HG03575 (cell line): ENCODE results near the gene TAF3.

Experiments used
- ATAC-seq: cut with Tn5 transposase; IDR thresholded peaks from one replicate; pipeline ENCODE4 v1.9.1; 2021; ENCODE audit not compliant: unreplicated experiment, insufficient number of reproducible peaks, low FRiP score; ENCODE audit errors: extremely low read depth

TAF3 gene

DNA sequence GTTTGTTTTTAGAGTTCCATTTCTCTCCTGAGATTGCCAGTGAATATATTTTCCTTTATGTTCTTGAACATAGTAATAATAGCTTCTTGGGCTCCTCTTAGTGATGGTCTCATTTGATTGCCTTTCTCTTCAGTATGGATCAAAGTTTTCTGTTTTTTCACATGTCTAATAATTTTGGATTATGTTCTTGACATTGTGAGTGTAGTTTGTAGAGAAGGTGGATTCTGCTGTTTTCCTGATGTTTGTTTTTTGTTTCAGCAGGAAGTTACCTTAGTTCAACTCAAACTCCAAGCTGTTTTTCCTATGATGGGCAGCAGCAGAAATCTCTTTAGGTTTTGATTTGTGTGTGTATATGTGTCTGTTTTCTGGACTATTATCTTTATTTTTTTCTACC, 43.8 kb downstream of the TAF3 start:
- no peak for ATAC-seq

GRCh38 chr10:7866176-7866575, 47.9 kb downstream of the TAF3 start:
- ATAC-seq: no peak

- no peak for ATAC-seq
Observed at GRCh38 chr10:7872041-7872442, 53.7 kb downstream of the TAF3 start.

DNA sequence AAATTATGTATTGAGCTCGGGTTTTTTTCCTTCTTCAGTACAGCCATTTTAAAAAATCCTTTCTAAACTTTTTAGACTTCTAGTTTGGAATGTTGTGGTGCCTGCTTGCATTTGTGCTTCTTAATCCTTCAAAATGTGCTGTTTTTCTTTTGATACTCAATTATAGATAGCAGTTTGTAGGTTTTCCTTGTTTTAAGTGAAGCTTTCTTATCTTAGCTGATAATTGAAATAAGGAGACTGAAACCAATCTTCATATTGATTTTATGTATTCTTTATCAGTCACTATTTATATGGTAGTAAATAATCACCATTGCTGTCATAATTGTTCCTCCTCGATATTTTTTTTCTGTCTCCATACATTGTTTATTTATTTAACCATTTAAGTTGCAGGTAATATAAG, 56.6 kb downstream of the TAF3 start:
- ATAC-seq: no peak

DNA sequence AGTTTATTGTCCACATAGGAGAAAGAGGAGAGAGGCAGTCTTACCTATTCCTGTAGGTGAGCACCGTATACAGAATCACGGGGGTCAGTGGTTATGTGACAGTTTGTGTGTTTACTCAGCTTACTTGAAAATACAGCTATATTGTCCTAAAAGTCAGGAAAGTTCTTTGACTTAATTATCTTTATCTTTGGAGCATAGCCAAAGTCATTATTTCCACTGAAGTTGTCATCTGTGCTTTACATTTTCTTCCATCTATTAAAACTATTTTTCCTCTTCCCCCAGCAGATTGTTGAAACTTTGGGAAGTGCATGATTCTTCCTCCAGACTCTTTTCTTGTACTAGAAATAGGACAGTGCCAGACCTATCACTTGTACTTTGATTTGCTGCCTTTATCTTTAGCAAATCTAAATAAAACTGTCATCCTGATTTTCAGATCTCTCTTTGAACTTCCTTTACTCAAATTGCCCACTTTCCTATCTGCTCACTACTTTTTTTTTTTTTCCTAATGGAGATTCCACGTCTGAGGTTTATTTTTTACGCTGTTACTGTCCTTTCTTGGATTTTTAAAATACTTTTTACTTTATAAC, 58.3 kb downstream of the TAF3 start:
- no peak for ATAC-seq

DNA sequence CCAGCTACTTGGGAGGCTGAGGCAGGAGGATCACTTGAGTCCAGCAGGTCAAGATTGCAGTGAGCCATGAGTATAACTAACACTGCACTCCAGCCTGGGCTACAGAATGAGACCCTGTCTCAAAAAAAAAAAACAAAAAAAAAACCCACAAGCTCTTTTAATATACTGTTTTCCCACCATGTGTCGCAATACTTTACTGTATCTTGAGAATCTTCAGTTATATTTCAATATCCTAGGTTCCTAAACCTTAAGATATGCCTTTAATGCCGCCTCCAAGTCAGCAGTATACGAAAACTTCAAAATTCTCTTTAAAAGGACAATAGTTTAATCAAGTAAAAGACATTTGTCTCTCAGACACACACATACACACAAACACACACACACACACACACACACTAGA, 62.8 kb downstream of the TAF3 start:
- ATAC-seq: no peak

- no peak for ATAC-seq
Observed at GRCh38 chr10:7886056-7886455, 67.8 kb downstream of the TAF3 start.

DNA sequence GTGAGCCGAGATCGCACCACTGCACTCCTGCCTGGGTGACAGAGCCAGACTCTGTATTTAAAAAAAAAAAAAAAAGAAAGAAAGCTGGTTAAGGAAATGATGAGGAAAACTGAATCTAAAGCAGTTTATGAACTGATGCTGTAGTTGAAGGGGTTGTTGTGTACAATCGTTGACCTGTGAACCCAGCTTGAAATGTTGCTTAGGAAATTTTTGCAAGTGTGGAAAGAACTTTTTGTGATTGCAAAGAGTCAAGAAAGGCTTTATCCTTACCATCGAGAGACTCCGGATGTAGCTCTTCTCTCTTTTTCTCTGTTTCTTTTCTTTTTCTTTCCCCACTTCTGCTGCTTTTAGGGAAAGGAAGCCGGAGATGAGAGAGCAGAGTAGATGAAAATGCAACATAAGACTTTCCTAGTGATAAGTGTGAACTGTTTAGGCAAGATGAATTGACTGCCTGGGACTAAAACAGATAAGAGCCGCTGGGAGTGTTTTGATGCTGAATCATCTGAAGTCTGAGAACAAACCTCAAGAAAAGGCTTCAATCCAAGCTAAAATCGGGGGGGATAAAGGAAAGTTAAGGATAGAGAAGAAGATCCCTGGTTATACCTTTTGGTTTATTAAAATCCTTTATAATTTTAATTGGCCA, 69.0 kb downstream of the TAF3 start:
- no peak for ATAC-seq

DNA sequence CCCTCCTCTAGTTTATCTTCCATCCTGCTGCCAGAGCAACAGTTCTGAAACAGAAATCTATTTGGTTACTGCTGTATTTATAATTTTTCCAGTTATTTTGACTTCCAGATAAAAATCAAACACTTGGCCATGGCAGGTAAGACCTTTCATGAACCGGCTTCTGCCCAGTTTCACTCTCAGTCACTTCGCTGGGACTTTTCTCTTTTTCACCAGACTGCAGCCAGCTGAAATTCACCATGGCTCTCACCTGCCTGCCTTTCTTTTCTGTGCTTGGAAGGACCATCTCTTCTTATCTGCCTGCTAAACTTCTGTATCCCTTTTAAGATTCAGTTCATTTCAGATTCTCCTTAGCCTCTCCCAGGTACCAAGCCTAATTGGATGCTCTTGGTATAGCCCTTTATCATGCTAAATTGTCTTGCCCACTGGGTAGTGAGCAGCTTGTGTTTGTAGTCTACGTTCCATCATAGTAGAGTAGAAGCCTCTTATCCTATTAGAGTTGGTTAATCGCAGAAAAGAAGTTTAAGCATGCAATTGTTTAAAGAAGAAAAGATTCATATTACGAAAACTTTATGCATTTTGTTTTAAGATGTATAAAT, 71.7 kb downstream of the TAF3 start:
- ATAC-seq: no peak

GRCh38 chr10:7890781-7891180, 72.5 kb downstream of the TAF3 start:
- ATAC-seq: no peak

DNA sequence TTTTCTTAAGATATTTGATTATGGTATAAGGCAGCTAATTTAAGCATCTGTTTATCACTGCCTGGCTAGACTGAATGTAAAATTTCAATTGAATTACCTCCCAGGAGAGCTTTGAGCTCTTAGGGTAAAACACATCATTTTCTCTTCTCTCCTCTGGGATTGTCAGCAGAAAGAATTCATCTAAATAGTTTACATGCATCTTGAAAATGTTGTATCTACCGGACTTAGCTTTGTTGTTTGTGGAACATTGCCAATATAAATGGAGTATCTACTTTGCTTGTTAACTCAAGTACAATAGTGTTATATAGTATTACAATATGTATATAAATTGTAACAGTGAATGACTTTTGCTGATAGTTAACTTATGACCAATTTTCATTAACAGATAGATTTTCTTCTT, 73.3 kb downstream of the TAF3 start:
- ATAC-seq: no peak

- ATAC-seq: no peak
Observed at GRCh38 chr10:7892146-7892545, 73.8 kb downstream of the TAF3 start.

DNA sequence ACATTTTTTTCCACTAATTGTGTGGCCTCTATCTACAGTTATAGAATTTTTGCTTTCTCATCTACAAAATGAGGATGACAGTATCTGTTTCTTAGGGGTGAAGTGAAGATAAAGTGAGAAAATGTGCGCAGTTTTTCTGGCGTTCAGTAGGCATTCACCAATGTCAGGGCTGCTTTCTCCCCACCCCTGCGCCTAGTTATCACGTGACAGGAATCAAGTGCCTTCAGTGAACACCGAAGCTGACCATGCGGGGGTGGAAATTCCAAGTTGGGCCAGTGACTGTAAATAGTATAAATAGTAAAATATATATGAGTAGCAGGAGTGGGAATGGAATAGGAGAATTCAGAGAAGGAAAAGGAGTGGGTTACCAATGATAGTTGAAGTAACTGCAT, 77.4 kb downstream of the TAF3 start:
- ATAC-seq: no peak

DNA sequence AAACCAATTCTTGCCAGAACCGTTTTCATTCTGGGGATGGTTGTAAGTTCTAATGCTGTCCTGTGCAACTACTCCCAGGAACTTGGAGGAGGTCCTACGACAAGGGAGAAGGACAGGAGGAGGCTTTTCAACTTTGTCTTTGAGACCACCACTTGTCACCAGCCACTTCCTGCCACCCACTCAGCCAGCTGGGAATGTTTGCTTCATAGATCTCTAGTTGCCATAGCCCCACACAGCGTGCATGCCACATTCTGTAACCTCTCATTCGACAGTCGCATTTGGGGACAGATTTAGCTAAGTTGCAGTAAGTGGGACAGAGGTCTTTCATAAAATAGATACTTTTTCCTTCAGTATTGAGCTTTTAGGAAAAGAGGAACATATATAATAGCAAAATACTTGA, 78.0 kb downstream of the TAF3 start:
- no peak for ATAC-seq

DNA sequence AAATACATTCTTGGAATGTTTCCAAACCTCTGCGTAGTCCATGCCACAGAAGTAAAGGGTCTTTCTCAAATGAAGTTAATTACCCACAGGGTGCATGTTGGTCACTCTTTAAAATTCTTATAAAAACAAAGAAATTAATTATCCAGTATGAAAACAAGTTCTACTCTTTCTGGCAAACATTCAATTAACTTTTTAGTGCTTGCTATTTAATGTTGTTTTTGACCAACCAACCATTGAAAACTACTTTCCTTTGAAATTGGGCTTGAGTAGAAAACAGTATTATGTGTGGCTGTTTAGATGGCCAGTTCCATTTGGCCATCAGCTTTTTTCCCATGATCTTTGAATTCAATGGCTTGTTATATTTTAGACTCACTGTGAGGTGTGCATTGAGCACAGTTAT, 83.0 kb downstream of the TAF3 start:
- no peak for ATAC-seq

DNA sequence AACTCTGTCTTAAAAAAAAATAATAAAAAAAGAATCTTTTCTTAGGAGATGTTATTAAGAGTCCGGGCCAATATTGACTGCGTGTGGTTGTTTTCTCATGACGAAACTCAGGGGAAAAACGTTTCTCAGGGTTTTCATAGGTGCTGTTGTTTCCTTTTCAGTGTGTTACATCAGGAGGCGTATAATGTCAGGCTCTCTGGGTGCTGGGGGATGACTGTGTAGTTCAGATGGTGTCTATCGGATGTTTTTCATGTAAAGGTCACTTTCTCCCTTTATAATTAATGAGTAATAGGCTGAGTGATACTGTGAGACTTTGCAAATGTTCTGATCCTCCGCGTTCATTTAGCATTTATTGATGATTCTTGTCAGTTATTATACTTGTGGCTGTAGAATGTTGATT, 84.1 kb downstream of the TAF3 start:
- ATAC-seq: no peak

DNA sequence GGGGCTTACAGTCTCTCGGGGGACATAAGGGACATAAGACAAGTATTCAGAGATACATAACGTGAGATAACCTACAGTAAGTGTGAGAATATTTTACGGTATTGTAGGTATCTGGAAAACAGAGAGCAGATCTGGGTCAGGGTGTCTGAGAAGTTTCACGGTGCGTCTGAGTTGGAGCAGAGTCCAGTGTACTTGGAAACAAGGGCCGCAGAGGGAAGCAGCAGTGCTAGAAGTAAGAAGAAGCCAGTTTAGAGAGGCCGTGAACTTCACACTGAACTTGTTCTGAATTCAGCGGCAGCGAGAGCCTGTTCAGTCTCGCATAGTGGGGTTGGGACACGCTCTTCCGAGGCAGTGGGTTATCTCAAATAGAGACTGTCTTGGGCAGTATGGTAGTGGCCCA, 85.5 kb downstream of the TAF3 start:
- ATAC-seq: no peak

DNA sequence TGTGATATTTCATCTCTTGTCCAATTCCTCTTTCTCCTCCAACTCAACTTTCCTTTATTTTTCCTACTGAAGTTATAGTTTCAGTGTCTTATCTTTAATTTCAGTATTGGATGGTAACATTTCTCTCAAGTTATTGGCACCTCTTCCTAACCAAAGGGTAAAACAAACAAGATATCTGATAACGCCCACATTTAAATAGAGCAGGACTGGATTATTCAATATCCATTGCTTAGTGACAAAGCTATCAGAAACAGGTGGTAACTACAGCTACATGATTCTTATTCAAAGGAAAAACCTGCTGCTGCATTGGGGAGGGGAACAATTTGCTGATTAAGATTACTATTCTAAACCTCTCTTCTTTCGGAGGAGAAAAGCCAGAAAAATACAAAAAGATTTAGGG, 87.8 kb downstream of the TAF3 start:
- no peak for ATAC-seq

DNA sequence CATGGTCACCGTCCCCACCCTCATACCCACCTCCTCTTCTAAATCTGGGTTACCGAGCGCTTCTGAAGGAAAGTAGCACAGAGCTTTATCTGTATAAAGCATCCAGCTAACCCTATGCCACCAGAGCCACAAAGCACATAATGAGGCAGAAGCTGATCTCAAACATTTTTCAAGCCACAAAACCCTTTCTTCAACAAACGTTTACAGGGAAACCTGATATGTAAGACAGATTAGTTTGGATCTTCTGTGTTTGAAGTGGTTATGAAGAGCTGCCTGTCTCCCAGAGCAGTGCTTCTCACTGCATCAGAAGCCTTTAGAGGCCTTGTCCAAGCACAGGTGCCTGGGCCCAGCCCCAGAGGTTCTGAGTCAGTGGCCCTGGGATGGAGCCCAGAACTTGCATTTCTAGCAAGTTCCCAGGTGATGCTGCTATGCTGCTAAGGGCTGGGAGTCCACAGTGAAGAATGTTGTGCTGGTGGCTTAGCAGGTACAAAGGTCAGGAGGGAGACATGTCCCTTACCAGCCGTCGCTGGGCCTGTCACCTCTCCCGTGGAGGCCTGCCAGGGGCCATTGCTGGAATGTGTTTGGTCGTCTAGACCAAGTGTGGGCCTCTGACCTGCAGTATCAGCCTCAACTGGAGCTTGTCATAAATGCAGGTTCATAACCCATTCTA, 90.4 kb downstream of the TAF3 start:
- no peak for ATAC-seq

- no peak for ATAC-seq
Observed at GRCh38 chr10:7913126-7913872, 95.0 kb downstream of the TAF3 start.
